ENCODE measurements around the gene SULT2B1. TPM values are rescaled to one million over a fixed set of nuclear protein-coding genes. Genes with fewer than 3 reads are reported as not detected.
"Not testable (repeated sequence)": the region's sequence is repeated elsewhere in the genome, so short reads cannot be mapped to it uniquely, and the experiment has no call there.

The SULT2B1 gene
- total RNA-seq, 1 experiment from 2014 or later = 0.49 TPM

- no peak for DNase-seq
- H3K4me3 ChIP-seq = no peak overlapping the region
- H3K27me3 ChIP-seq = no peaks in the 10 kb centered on the region
- H3K9me3 ChIP-seq = no peaks in the 10 kb centered on the region
- H3K36me3 ChIP-seq = no peaks in the 10 kb centered on the region
These were observed 33.8 kb upstream of the SULT2B1 start for GRCh38 chr19:48518207-48518606.

- H3K9me3 ChIP-seq, H3K36me3 ChIP-seq, DNase-seq: not testable (repeated sequence)
These were observed 32.5 kb upstream of the SULT2B1 start for GRCh38 chr19:48519426-48519825.

GRCh38 chr19:48520134-48520533 lies 31.8 kb upstream of the SULT2B1 start:
- DNase-seq = no peak
- Histone ChIP-seq H3K36me3 (no peaks in the 10 kb centered on the region), H3K9me3 (peaks cover 5% of the 10 kb centered on the region), H3K4me3 (no peak overlapping the region), H3K27me3 (no peaks in the 10 kb centered on the region)

More at GRCh38 chr19:48519426-48519825, 32.5 kb upstream of the SULT2B1 start:
- H3K4me3 ChIP-seq, H3K27me3 ChIP-seq: not testable (repeated sequence)

GRCh38 chr19:48524221-48524620 lies 27.8 kb upstream of the SULT2B1 start:
- peaks cover 12% of the 10 kb centered on the region for H3K9me3 ChIP-seq
- H3K4me3 ChIP-seq = no peak overlapping the region
- no peaks in the 10 kb centered on the region for H3K36me3 ChIP-seq
- DNase-seq = no peak
- H3K27me3 ChIP-seq = no peaks in the 10 kb centered on the region

- DNase-seq = no peak
- Histone ChIP-seq H3K9me3 (peaks cover 14% of the 10 kb centered on the region), H3K36me3 (no peaks in the 10 kb centered on the region), H3K27me3 (no peaks in the 10 kb centered on the region), H3K4me3 (no peak overlapping the region)
These were observed 27.2 kb upstream of the SULT2B1 start for GRCh38 chr19:48524732-48525131.

GRCh38 chr19:48529156-48529555 lies 22.8 kb upstream of the SULT2B1 start:
- no peak overlapping the region for H3K4me3 ChIP-seq
- H3K9me3 ChIP-seq = peaks cover 11% of the 10 kb centered on the region
- 0 out of 2 replicates have a peak, but pooled peaks cover 2% of the 10 kb centered on the region for H3K27me3 ChIP-seq
- H3K36me3 ChIP-seq = no peaks in the 10 kb centered on the region
- no peak for DNase-seq

- Histone ChIP-seq H3K27me3 (0 out of 2 replicates have a peak, but pooled peaks cover 2% of the 10 kb centered on the region), H3K4me3 (no peak overlapping the region), H3K36me3 (no peaks in the 10 kb centered on the region), H3K9me3 (peaks cover 9% of the 10 kb centered on the region)
- no peak for DNase-seq
These were observed 21.8 kb upstream of the SULT2B1 start for GRCh38 chr19:48530066-48530720.

- no peak overlapping the region for H3K4me3 ChIP-seq
- H3K9me3 ChIP-seq = peaks cover 9% of the 10 kb centered on the region
- H3K27me3 ChIP-seq = 0 out of 2 replicates have a peak, but pooled peaks cover 2% of the 10 kb centered on the region
- no peak for DNase-seq
- H3K36me3 ChIP-seq = no peaks in the 10 kb centered on the region
These were observed 21.2 kb upstream of the SULT2B1 start for GRCh38 chr19:48530770-48531169.

- no peak for DNase-seq
- H3K27me3 ChIP-seq = 0 out of 2 replicates have a peak, but pooled peaks cover 2% of the 10 kb centered on the region
- no peaks in the 10 kb centered on the region for H3K36me3 ChIP-seq
- peaks cover 5% of the 10 kb centered on the region for H3K9me3 ChIP-seq
- H3K4me3 ChIP-seq = no peak overlapping the region
These were observed 18.2 kb upstream of the SULT2B1 start for GRCh38 chr19:48533770-48534169.

- H3K4me3 ChIP-seq = no peak overlapping the region
- H3K9me3 ChIP-seq = no peaks in the 10 kb centered on the region
- no peaks in the 10 kb centered on the region for H3K27me3 ChIP-seq
- no peaks in the 10 kb centered on the region for H3K36me3 ChIP-seq
- no peak for DNase-seq
These were observed 14.4 kb upstream of the SULT2B1 start for GRCh38 chr19:48537541-48537940.

GRCh38 chr19:48538057-48538456 lies 13.9 kb upstream of the SULT2B1 start:
- not testable (repeated sequence) for H3K4me3 ChIP-seq, H3K9me3 ChIP-seq, H3K36me3 ChIP-seq, DNase-seq, H3K27me3 ChIP-seq

- Histone ChIP-seq H3K4me3 (no peak overlapping the region), H3K27me3 (no peaks in the 10 kb centered on the region), H3K36me3 (no peaks in the 10 kb centered on the region), H3K9me3 (no peaks in the 10 kb centered on the region)
- DNase-seq = peak; percentile 59
These were observed 12.4 kb upstream of the SULT2B1 start for GRCh38 chr19:48539503-48540096.

GRCh38 chr19:48540110-48540509 lies 11.9 kb upstream of the SULT2B1 start:
- Histone ChIP-seq H3K9me3 (no peaks in the 10 kb centered on the region), H3K36me3 (no peaks in the 10 kb centered on the region), H3K4me3 (no peak overlapping the region), H3K27me3 (no peaks in the 10 kb centered on the region)
- DNase-seq = no peak

GRCh38 chr19:48541813-48542212 lies 10.2 kb upstream of the SULT2B1 start:
- no peaks in the 10 kb centered on the region for H3K36me3 ChIP-seq
- DNase-seq = no peak
- H3K4me3 ChIP-seq = no peak overlapping the region
- no peaks in the 10 kb centered on the region for H3K9me3 ChIP-seq
- H3K27me3 ChIP-seq = no peaks in the 10 kb centered on the region

- Histone ChIP-seq H3K36me3 (no peaks in the 10 kb centered on the region), H3K27me3 (no peaks in the 10 kb centered on the region), H3K4me3 (no peak overlapping the region), H3K9me3 (no peaks in the 10 kb centered on the region)
- peak; percentile 89 for DNase-seq
These were observed 8.8 kb upstream of the SULT2B1 start for GRCh38 chr19:48543121-48543710.

GRCh38 chr19:48544856-48545750 lies 6.9 kb upstream of the SULT2B1 start:
- no peak overlapping the region for H3K4me3 ChIP-seq
- H3K9me3 ChIP-seq = no peaks in the 10 kb centered on the region
- H3K36me3 ChIP-seq = no peaks in the 10 kb centered on the region
- no peaks in the 10 kb centered on the region for H3K27me3 ChIP-seq
- DNase-seq = no peak

GRCh38 chr19:48547722-48548121 lies 4.2 kb upstream of the SULT2B1 start:
- no peak overlapping the region for H3K4me3 ChIP-seq
- no peaks in the 10 kb centered on the region for H3K9me3 ChIP-seq
- H3K27me3 ChIP-seq = no peaks in the 10 kb centered on the region
- no peak for DNase-seq
- no peaks in the 10 kb centered on the region for H3K36me3 ChIP-seq

Data from MG63 (cell line).